Erythroblast (primary cell): Measurements from ENCODE around the gene TRPV5.

Experiments
- GATA1 ChIP-seq: IDR thresholded peaks from 2 replicates; pipeline ENCODE4 v1.6.1; 2011; ENCODE audit warnings: low read depth, mild to moderate bottlenecking, control low read depth, low read length, moderate library complexity
- POLR2A ChIP-seq: IDR thresholded peaks from 2 replicates; pipeline ENCODE4 v1.6.1; 2011; ENCODE audit warnings: mild to moderate bottlenecking, low read length

GRCh38 chr7:142894985-142895593, 38.5 kb downstream of the TRPV5 start:
- TF ChIP-seq POLR2A: no peak
- no peak for TF ChIP-seq GATA1
